H9 (cell line): ENCODE measurements around the gene POLDIP3. TPM values are rescaled to one million over a fixed set of nuclear protein-coding genes. Genes with fewer than 3 reads are reported as not detected.
"Not testable (repeated sequence)": the region's sequence is repeated elsewhere in the genome, so short reads cannot be mapped to it uniquely, and the experiment has no call there.

Source experiments
- DNase-seq: peaks from one replicate; pipeline ENCODE4 v3.0.0-alpha.2; 2017
- H2AFZ ChIP-seq: one replicate; pipeline ENCODE4 v1.6.1; 2013; ENCODE audit warnings: mild to moderate bottlenecking, low read length, control low read depth, moderate library complexity
- H2AK5ac ChIP-seq: 2 replicates; pipeline ENCODE4 v1.6.1; 2013; ENCODE audit warnings: low read length, control low read depth, mixed read lengths; ENCODE audit not compliant: insufficient read length
- H2BK120ac ChIP-seq: one replicate; pipeline ENCODE4 v1.6.1; 2013; ENCODE audit warnings: low read depth, mild to moderate bottlenecking, low read length, control low read depth, inconsistent platforms; ENCODE audit not compliant: poor library complexity, severe bottlenecking
- H2BK12ac ChIP-seq: 2 replicates; pipeline ENCODE4 v1.6.1; 2013; ENCODE audit warnings: low read length, control low read depth, mixed read lengths, low read depth; ENCODE audit not compliant: insufficient read length
- H2BK15ac ChIP-seq: 2 replicates; pipeline ENCODE4 v1.6.1; 2013; ENCODE audit warnings: low read depth, low read length, control low read depth
- H2BK20ac ChIP-seq: one replicate; pipeline ENCODE4 v1.6.1; 2013; ENCODE audit warnings: low read depth, mild to moderate bottlenecking, low read length, control low read depth, inconsistent platforms; ENCODE audit not compliant: poor library complexity, severe bottlenecking
- H2BK5ac ChIP-seq: 2 replicates; pipeline ENCODE4 v1.6.1; 2013; ENCODE audit warnings: low read length, control low read depth, mixed read lengths; ENCODE audit not compliant: insufficient read length
- H3K14ac ChIP-seq: 2 replicates; pipeline ENCODE4 v1.6.1; 2013; ENCODE audit warnings: low read length, control low read depth; ENCODE audit not compliant: insufficient read depth
- H3K18ac ChIP-seq: 2 replicates; pipeline ENCODE4 v1.6.1; 2013; ENCODE audit warnings: low read depth, mild to moderate bottlenecking, mixed read lengths, low read length, control low read depth; ENCODE audit not compliant: insufficient read length
- H3K23ac ChIP-seq: 2 replicates; pipeline ENCODE4 v1.6.1; 2013; ENCODE audit warnings: low read length, control low read depth, mixed read lengths, low read depth; ENCODE audit not compliant: insufficient read length
- H3K23me2 ChIP-seq: 2 replicates; pipeline ENCODE4 v1.6.1; 2013; ENCODE audit warnings: low read depth, mild to moderate bottlenecking, mixed read lengths, low read length, control low read depth; ENCODE audit not compliant: insufficient read length, poor library complexity, severe bottlenecking
- H3K27ac ChIP-seq: 2 replicates; pipeline ENCODE4 v1.5.1; 2013; ENCODE audit warnings: low read length, control low read depth, mixed read lengths, low read depth; ENCODE audit not compliant: insufficient read length
- H3K27me3 ChIP-seq: 2 replicates; pipeline ENCODE4 v1.6.1; 2013; ENCODE audit warnings: low read length, control low read depth, inconsistent platforms; ENCODE audit not compliant: insufficient read depth
- H3K4ac ChIP-seq: 2 replicates; pipeline ENCODE4 v1.6.1; 2013; ENCODE audit warnings: low read depth, mild to moderate bottlenecking, control low read depth, inconsistent platforms, low read length, moderate library complexity
- H3K4me1 ChIP-seq: 2 replicates; pipeline ENCODE4 v1.6.1; 2013; ENCODE audit warnings: low read length, control low read depth, inconsistent platforms; ENCODE audit not compliant: insufficient read depth
- H3K4me2 ChIP-seq: 2 replicates; pipeline ENCODE4 v1.6.1; 2013; ENCODE audit warnings: low read length, control low read depth, mixed read lengths; ENCODE audit not compliant: insufficient read length, insufficient read depth
- H3K56ac ChIP-seq: 2 replicates; pipeline ENCODE4 v1.6.1; 2013; ENCODE audit warnings: low read depth, mild to moderate bottlenecking, mixed read lengths, low read length, control low read depth; ENCODE audit not compliant: insufficient read length
- H3K79me1 ChIP-seq: 2 replicates; pipeline ENCODE4 v1.6.1; 2013; ENCODE audit warnings: low read depth, mild to moderate bottlenecking, moderate library complexity, low read length, control low read depth, inconsistent platforms; ENCODE audit not compliant: insufficient read depth, poor library complexity, severe bottlenecking
- H3K79me2 ChIP-seq: 2 replicates; pipeline ENCODE4 v1.6.1; 2013; ENCODE audit warnings: low read length, control low read depth, inconsistent platforms; ENCODE audit not compliant: insufficient read depth
- H3K9ac ChIP-seq: 2 replicates; pipeline ENCODE4 v1.6.1; 2013; ENCODE audit warnings: low read length, control low read depth, mixed read lengths; ENCODE audit not compliant: insufficient read length; ENCODE audit errors: extremely low read depth
- H3K9me3 ChIP-seq: one replicate; pipeline ENCODE4 v1.6.1; 2013; ENCODE audit warnings: low read depth, low read length, inconsistent platforms; ENCODE audit not compliant: control insufficient read depth
- H3T11ph ChIP-seq: one replicate; pipeline ENCODE4 v1.6.1; 2013; ENCODE audit warnings: mild to moderate bottlenecking, low read length, control low read depth, inconsistent platforms
- H4K20me1 ChIP-seq: one replicate; pipeline ENCODE4 v1.6.1; 2013; ENCODE audit not compliant: control insufficient read depth, insufficient read length, insufficient read depth
- H4K5ac ChIP-seq: 2 replicates; pipeline ENCODE4 v1.6.1; 2013; ENCODE audit warnings: low read depth, mild to moderate bottlenecking, mixed read lengths, low read length, control low read depth; ENCODE audit not compliant: insufficient read length
- H4K8ac ChIP-seq: replicated peaks from 2 replicates; pipeline ENCODE4 v1.6.1; 2013; ENCODE audit warnings: low read length, control low read depth, mixed read lengths, low read depth; ENCODE audit not compliant: insufficient read length
- H4K91ac ChIP-seq: 2 replicates; pipeline ENCODE4 v1.6.1; 2013; ENCODE audit warnings: low read depth, mild to moderate bottlenecking, moderate library complexity, mixed read lengths, low read length, control low read depth; ENCODE audit not compliant: insufficient read length
- H3K27ac Mint-ChIP-seq, 3 experiments: 2 replicates in 2 of 3; 3 replicates in 1 of 3; pipeline ENCODE4 v1.8.0; 2020 to 2021; ENCODE audit warnings: mixed read lengths in 3 of 3, mild to moderate bottlenecking in 1 of 3, moderate library complexity in 1 of 3
- H3K27me3 Mint-ChIP-seq: 2 replicates; pipeline ENCODE4 v1.8.0; 2021; ENCODE audit warnings: low read depth, mild to moderate bottlenecking, moderate library complexity, mixed read lengths
- H3K36me3 Mint-ChIP-seq, 3 experiments: 2 replicates in 2 of 3; 3 replicates in 1 of 3; pipeline ENCODE4 v1.8.0; 2020 to 2021; ENCODE audit warnings: low read depth in 3 of 3, mixed read lengths in 3 of 3; ENCODE audit not compliant: insufficient read depth in 1 of 3
- H3K4me1 Mint-ChIP-seq, 2 experiments: 2 replicates each; pipeline ENCODE4 v1.8.0; 2020; ENCODE audit warnings: mixed read lengths in 2 of 2
- H3K4me3 Mint-ChIP-seq, 2 experiments: 2 replicates in 1 of 2; 3 replicates in 1 of 2; pipeline ENCODE4 v1.8.0; 2020 to 2021; ENCODE audit warnings: mild to moderate bottlenecking in 2 of 2, mixed read lengths in 2 of 2, moderate library complexity in 1 of 2
- H3K9me3 Mint-ChIP-seq, 2 experiments: 2 replicates in 1 of 2; 3 replicates in 1 of 2; pipeline ENCODE4 v1.8.0; 2020; ENCODE audit warnings: mild to moderate bottlenecking in 2 of 2, mixed read lengths in 2 of 2, moderate library complexity in 1 of 2
- WGBS: extraction: QIAGEN DNeasy Blood & Tissue Kit; methylation state at CpG from one replicate; pipeline ENCODE4 v1.1.7; 2013; ENCODE audit warnings: missing lambda C conversion rate, low lambda C conversion rate, mixed read lengths; ENCODE audit not compliant: insufficient read length; ENCODE audit errors: extremely low coverage; 5-methylcytosine and 5-hydroxymethylcytosine counted together
- total RNA-seq: library from RNA; stranded (reverse); gene quantifications from 2 replicates; pipeline ENCODE4 v1.2.1, GENCODE V29; 2021
- TF ChIP-seq, protein P1 (sequence below): fragments of 200-600 bp; sonication (generic); conservative IDR thresholded peaks from 3 replicates; pipeline ENCODE4 v1.8.0; 2021; ENCODE audit warnings: antibody characterized with exemption, mild to moderate bottlenecking

Gene POLDIP3
- total RNA-seq, 1 experiment from 2014 or later: 90.8 TPM

GRCh38 chr22:42577623-42578240 lies 37.0 kb downstream of the POLDIP3 start:
- no peak overlapping the region; a peak in 1 of 7 replicates for H3K27ac Mint-ChIP-seq
- Histone ChIP-seq H3T11ph (no peak overlapping the region), H2BK120ac (no peak overlapping the region), H4K5ac (no peak overlapping the region), H2AFZ (no peak overlapping the region), H2AK5ac (no peak overlapping the region), H2BK12ac (no peak overlapping the region), H3K56ac (no peak overlapping the region), H3K9me3 (no peaks in the 10 kb centered on the region), H3K23me2 (no peaks in the 10 kb centered on the region), H3K4me1 (no peaks in the 10 kb centered on the region), H3K9ac (no peak overlapping the region), H2BK20ac (no peak overlapping the region), H4K91ac (no peak overlapping the region), H4K8ac (no peak overlapping the region), H3K4ac (no peak overlapping the region), H3K79me2 (no peaks in the 10 kb centered on the region; the same call in 1 of the 2 replicates), H3K27ac (no peak overlapping the region), H3K23ac (no peak overlapping the region), H4K20me1 (no peaks in the 10 kb centered on the region), H3K79me1 (no peaks in the 10 kb centered on the region), H2BK15ac (no peak overlapping the region), H3K18ac (no peak overlapping the region), H3K4me2 (no peak overlapping the region), H3K14ac (no peak overlapping the region), H2BK5ac (no peak overlapping the region), H3K27me3 (no peaks in the 10 kb centered on the region)
- WGBS: no CpG with 5 or more reads among the region's 15 CpGs
- no peak for DNase-seq
- H3K27me3 Mint-ChIP-seq: no peaks in the 10 kb centered on the region
- no peaks in the 10 kb centered on the region for H3K9me3 Mint-ChIP-seq
- TF ChIP-seq, protein P1, sequence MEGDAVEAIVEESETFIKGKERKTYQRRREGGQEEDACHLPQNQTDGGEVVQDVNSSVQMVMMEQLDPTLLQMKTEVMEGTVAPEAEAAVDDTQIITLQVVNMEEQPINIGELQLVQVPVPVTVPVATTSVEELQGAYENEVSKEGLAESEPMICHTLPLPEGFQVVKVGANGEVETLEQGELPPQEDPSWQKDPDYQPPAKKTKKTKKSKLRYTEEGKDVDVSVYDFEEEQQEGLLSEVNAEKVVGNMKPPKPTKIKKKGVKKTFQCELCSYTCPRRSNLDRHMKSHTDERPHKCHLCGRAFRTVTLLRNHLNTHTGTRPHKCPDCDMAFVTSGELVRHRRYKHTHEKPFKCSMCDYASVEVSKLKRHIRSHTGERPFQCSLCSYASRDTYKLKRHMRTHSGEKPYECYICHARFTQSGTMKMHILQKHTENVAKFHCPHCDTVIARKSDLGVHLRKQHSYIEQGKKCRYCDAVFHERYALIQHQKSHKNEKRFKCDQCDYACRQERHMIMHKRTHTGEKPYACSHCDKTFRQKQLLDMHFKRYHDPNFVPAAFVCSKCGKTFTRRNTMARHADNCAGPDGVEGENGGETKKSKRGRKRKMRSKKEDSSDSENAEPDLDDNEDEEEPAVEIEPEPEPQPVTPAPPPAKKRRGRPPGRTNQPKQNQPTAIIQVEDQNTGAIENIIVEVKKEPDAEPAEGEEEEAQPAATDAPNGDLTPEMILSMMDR: no peak
- no peak overlapping the region; a peak in 1 of 5 replicates for H3K4me3 Mint-ChIP-seq
- H3K36me3 Mint-ChIP-seq: peaks cover 23 to 61% (median 36%) of the 10 kb centered on the region in 3 experiments
- peaks cover 8 to 11% of the 10 kb centered on the region in 2 experiments for H3K4me1 Mint-ChIP-seq

DNA sequence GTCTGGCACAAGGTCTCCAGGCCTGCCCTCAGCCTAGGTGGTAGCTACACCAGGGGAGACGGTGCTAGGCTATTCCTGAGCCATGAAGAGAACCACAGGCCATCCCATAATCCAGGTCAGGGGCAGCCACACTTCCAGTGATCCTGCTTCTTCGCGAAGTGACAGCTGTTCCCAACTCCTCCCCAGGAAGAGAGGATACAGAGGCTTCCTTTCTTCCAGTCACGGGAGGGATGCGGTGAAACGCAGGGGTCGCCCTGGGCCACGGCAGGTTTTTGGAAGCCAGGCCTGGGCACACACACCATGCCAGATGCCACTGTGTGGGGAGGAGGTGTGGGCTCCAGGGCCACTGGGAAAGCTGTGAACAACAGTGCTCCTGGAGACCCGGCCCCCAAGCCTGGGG lies 37.5 kb downstream of the POLDIP3 start:
- not testable (repeated sequence) for H3K27ac ChIP-seq, H3K18ac ChIP-seq, H2AFZ ChIP-seq, H3K4me1 ChIP-seq, H3K56ac ChIP-seq, H3K27me3 Mint-ChIP-seq, H3K27me3 ChIP-seq, H4K91ac ChIP-seq, H2BK15ac ChIP-seq, H2BK20ac ChIP-seq, H4K5ac ChIP-seq, H2AK5ac ChIP-seq, H3K79me1 ChIP-seq, H3K14ac ChIP-seq, H3K4me2 ChIP-seq, H4K8ac ChIP-seq, H3K4ac ChIP-seq, H3K23me2 ChIP-seq, H3K23ac ChIP-seq, H3K4me3 Mint-ChIP-seq, DNase-seq, H2BK12ac ChIP-seq, H3T11ph ChIP-seq, H3K9ac ChIP-seq, H3K9me3 ChIP-seq, H2BK5ac ChIP-seq, H2BK120ac ChIP-seq, H3K27ac Mint-ChIP-seq, H3K79me2 ChIP-seq, H3K4me1 Mint-ChIP-seq, H4K20me1 ChIP-seq, H3K9me3 Mint-ChIP-seq
- no CpG with 5 or more reads among the region's 9 CpGs for WGBS
- peaks cover 26 to 64% (median 36%) of the 10 kb centered on the region in 3 experiments for H3K36me3 Mint-ChIP-seq
